GM11168 (cell line): ENCODE data around the gene COBL.

Experiments used
- in situ Hi-C: fragments of 300-500 bp; cut with MboI; formaldehyde crosslinking; loops from one replicate; pipeline ENCODE4 v1.12.0; 2022; ENCODE audit warnings: low sequenced_read_pairs; ENCODE audit not compliant: unreplicated experiment

Gene COBL

DNA sequence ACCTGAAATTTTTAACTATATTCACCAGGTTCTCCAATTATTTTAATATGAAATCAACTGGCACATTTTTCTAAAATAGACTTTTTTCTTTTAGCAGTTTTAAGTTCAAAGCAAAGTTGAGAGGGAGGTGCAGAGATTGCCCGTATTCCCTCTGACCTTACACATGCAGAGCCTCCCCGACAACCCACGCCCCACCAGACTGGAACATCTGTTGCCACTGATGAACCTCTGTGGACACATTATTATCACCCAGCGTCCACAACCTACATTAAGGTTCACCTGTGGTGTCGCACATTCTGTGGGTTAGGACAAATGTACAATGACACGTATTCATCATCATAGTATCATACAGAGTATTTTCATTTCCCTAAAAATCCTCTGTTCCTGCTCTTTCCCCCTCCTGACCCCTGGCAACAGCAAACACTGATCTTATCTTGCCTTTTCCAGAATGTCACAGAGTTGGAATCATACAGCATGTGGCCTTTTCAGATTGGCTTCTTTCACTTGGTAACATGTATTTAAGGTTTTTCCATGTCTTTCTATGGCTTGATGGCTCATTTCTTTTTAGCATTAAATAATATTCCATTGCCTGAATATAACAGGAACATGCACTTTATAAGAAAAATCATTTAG is 37.1 kb downstream of the COBL start:
- in situ Hi-C loops: no loop called here

- in situ Hi-C loops: no loop called here
Measured at GRCh38 chr7:51278797-51279196, 37.8 kb downstream of the COBL start.

DNA sequence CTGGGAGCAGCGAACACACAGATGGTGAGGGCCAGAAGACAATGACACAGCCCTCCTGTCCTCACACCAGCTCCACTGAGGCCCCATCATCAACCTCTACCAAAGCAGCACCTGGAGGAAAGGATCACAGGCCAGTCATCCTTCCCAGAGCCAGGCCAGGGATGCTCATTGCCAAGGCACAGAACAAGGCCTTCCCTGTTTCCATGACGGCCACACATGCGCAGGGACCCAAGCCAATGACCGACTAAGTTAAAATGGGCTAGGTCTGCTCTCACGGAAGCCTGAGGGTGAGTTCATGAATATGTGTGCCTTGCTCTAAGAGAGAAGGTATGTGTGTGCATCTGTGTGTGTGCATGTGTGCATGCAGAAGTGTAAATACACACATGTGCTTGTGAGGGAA is 39.6 kb downstream of the COBL start:
- in situ Hi-C loops: no loop called here

- in situ Hi-C loops: no loop called here
Measured at GRCh38 chr7:51276091-51276605, 40.5 kb downstream of the COBL start.

- in situ Hi-C loops: no loop called here
Measured at GRCh38 chr7:51275532-51275931, 41.1 kb downstream of the COBL start.

DNA sequence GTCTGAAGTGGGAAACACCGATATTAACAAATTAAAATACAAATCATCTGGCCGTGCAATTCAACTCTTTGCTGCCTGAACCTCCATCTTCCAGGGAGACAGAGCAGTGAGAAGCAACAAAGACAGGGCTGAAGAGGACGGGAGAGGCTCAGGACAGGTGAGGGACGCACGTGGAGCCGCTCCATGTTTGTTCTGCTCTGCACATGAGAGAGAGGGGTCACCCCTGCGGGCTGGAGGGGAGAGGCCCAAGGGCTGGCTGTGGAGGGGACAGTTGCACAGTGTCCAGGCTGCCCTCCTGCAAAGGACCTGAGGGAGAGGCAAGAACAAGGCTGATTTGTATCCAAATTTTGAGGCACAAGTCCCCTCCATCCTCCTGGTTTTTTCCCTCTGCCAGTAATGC is 41.7 kb downstream of the COBL start:
- in situ Hi-C loops: no loop called here

DNA sequence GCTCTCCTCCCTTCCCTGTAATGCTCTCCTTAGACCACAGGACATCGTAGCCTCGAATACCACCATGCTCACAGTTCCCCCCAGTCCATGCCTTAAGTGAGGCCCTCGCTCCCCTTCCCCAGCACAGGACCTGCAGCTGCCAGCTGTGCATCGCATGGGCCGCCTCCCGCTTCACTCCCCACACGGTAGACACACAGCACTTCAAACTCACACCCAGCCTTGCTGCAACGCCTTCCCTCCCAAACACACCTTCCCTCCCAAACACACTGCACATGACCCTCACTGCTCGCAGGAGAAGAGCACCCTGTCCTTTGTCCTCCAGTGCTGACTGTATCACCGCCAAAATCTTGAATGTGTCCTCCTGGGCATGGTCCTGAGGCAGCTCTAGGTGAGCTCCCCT is 42.6 kb downstream of the COBL start:
- in situ Hi-C loops: no loop called here

DNA sequence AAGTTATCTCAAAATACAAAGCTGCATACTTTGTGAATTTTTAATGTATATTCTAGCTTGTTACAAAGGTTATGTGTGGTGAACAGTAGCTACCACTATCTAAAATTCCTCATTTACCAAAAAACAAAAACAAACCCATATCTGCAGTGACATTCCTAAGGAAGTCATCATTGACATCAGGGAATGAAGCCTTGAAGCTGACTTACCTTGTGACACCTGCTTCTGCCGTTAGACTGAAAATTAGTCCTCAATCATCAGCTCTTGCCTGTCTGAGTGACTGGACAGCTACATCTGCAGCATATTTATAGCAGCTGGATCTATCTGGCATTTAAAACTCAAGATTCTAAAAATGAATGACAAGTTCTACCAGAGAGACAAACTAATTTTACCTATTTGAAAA is 43.2 kb downstream of the COBL start:
- in situ Hi-C loops: no loop called here

GRCh38 chr7:51270965-51271364 is 45.6 kb downstream of the COBL start:
- in situ Hi-C loops: no loop called here

GRCh38 chr7:51269911-51270310 is 46.7 kb downstream of the COBL start:
- in situ Hi-C loops: no loop called here

GRCh38 chr7:51269321-51269720 is 47.3 kb downstream of the COBL start:
- in situ Hi-C loops: no loop called here

DNA sequence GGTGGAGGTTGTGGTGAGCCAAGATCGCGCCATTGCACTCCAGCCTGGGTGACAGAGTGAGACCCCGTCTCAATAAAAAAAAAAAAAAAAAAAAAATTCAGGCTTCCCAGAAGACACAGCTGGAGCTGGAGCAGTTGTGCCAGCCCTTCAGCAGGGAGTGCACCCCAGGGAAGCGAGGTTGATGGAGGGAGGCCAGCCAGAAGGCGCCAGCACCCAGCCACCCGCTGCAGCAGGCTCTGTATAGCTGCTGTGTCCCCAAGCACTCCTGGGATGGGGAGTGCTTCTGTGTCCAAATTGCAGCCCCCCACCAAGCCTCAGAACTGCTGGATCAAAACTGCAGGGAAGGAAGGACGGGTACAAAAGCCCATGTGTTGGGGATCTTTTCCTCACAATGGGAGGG is 47.8 kb downstream of the COBL start:
- in situ Hi-C loops: no loop called here

GRCh38 chr7:51267169-51267568 is 49.4 kb downstream of the COBL start:
- in situ Hi-C loops: no loop called here

DNA sequence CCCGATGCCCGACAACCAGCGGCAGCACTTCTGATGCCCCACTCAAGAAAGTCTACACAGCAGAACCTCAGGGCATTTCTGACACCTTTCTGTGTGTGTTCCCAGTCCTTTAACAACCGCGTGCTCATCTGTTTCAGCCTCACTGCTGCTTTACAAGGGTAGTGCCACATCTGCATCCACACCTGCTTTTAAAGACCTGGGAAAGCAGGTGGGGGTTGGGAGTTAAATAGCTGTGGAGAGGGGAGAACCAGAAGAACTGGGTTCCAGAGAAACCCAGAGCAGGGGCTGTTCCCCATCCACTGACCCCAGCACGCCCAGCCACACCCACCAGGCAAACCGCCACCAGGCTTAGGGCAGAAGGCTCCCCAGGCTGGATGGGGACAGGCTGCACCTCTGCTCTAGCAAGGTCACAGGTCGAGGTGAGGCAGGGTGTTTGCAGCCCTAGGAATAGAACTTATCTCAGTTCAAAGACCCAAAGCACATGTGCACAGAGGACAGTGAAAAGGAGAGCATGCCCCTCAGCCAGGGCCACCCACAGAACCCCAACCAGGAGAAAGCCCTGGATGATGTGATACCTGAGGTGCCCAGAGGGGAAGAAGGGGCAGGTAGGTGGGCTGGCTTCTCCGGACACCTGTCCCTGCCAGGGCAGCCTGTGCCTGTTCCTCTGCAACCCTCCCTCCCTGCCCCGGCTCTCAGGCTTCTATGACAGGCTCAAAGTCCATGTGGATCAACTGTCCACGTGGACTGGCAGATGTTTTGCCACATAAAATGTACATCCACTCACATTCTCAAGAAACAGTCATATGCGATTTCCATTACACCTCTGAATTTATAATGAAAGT is 51.3 kb downstream of the COBL start:
- in situ Hi-C loops: no loop called here

DNA sequence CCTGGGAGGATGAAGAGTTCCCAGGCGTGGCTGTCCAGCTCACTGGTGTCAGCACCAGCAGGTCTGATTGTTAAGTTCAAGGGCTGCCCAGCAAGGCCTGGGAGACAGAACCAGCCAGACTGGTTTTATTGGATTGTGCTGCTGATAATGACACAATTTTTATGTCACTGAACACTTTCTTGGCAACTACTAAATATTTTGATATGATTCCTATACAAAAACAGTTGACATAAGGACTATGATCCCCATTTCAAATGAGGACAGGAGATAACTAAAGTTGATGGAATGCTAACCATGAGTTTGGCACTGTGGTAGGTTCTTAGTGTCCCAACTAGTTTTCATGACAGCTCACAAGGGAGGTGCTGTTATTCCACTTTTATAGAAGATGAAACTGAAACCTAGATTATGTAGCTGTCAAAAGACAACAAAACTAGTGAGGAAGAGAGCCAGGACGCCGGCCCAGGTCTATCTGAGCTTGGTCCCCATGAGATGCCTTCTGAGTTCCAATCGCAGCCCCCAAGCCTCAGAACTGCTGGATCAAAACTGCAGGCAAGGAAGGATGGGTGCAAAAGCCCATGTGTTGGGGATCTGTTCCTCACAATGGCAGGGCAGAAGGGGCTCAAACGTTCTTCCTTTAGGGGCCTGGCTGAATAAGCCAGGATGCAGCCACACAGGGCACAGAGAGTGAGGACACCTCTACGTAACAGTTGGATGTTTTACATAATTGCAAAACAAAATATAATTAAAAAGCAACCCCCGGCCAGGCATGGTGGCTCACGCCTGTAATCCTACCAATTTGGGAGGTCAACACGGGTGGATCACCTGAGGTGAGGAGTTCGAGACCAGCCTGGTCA is 52.8 kb downstream of the COBL start:
- in situ Hi-C loops: no loop called here

- in situ Hi-C loops: no loop called here
Measured at GRCh38 chr7:51262796-51263531, 53.6 kb downstream of the COBL start.

- in situ Hi-C loops: no loop called here
Measured at GRCh38 chr7:51261950-51262795, 54.4 kb downstream of the COBL start.

DNA sequence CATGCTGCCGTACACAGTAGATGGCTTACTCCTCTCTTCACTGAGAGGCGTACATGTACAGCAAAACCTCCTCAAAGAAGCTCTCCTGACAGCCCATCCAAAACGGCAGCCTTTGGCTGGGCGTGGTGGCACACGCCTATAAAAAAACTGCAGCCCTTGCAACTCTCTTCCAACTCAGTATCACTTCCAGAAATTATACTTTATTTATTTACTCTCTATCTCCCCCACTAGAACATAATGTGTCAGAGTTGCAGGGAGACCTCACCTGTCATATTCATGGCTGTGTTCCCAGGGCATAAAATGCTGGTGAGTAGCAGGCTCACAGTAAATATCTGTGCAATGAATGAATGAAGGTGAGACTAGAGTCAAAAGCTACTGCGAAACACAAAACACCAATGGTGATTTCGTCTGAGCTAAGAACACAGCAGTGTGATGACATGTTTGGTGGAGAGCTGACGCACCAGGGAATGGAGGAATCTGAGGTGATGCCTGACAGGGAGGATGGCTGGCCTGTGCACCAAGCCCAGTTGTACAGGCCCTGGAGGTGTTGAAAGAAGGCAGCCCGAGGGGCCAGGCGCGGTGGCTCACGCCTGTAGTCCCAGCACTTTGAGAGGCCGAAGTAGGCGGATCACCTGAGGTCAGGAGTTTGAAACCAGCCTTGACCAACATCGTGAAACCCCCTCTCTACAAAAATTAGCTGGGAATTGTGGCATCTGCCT is 55.3 kb downstream of the COBL start:
- in situ Hi-C loops: no loop called here

DNA sequence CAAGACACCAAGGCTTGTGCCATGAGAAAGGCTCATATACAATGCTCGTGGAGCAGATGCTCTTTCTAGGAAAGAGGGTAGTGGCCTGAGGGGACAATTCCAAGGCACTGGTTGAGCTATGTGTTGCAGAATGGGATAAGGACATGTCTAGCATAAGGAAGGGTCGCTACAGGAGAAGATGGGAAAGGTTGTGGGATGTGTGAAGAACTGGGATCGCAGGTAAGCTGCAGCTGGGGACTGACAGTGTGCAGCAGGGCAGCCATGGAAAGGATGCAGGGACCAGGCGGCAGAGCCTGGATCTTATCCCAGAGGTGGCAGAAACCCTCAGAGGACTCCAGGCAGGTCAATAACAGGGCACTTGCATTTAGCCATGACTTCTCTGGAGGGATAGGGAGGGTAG is 56.1 kb downstream of the COBL start:
- in situ Hi-C loops: no loop called here
